Measurements from ENCODE around the gene MAPKBP1. TPM values are rescaled to one million over a fixed set of nuclear protein-coding genes. Genes with fewer than 3 reads are reported as not detected.

Gene MAPKBP1
- total and polyA plus RNA-seq, 2 of the 4 experiments (the other 2 are of a cell fraction) = 12.5 to 15.3 TPM

GRCh38 chr15:41844814-41845213 lies 70.5 kb downstream of the MAPKBP1 start:
- dilution Hi-C loops (cut with HindIII; ENCODE audit: low sequenced_read_pairs, unreplicated experiment) = no loop called here
- Histone ChIP-seq H3K36me3 (ENCODE audit: control insufficient read depth, insufficient read depth, low read length) (peaks cover 20% of the 10 kb centered on the region), H3K4me3 (ENCODE audit: insufficient read depth, low read depth, low read length) (no peak overlapping the region), H3K23ac (ENCODE audit: low read depth, low read length) (no peak overlapping the region), H3K79me1 (ENCODE audit: low read depth in 1 of 2, low read length in 2 of 2) (no peaks in the 10 kb centered on the region), H3K18ac (ENCODE audit: low read depth, low read length) (no peak overlapping the region), H3K9me1 (ENCODE audit: insufficient read depth, low read length) (no peaks in the 10 kb centered on the region), H2AK9ac (replicated peaks; ENCODE audit: low read depth, low read length, poor library complexity) (no peak overlapping the region), H2BK5ac (ENCODE audit: low read depth, low read length, poor library complexity, severe bottlenecking) (no peak overlapping the region), H2BK120ac (ENCODE audit: low read depth, low read length) (no peak overlapping the region), H3K4me1 (ENCODE audit: control insufficient read depth, insufficient read depth, low read length) (no peaks in the 10 kb centered on the region; the same call in 1 of the 2 replicates), H3K56ac (ENCODE audit: extremely low read depth, insufficient read depth, low read length) (no peak overlapping the region), H4K91ac (ENCODE audit: insufficient read depth, low read depth, low read length) (no peak overlapping the region), H3K4ac (ENCODE audit: low read depth, low read length) (no peak overlapping the region), H2BK20ac (ENCODE audit: low read depth, low read length) (no peak overlapping the region), H2BK15ac (ENCODE audit: low read depth, low read length) (no peak overlapping the region), H3K14ac (replicated peaks; ENCODE audit: low read depth, low read length) (no peak overlapping the region), H2AFZ (replicated peaks; ENCODE audit: low read length, poor library complexity) (no peak overlapping the region), H4K5ac (ENCODE audit: low read depth, low read length) (no peak overlapping the region), H4K20me1 (ENCODE audit: insufficient read depth, low read length) (no peaks in the 10 kb centered on the region), H3K9me3 (ENCODE audit: control insufficient read depth, insufficient read depth, low read length) (no peaks in the 10 kb centered on the region), H3K9ac (ENCODE audit: low read depth, low read length) (no peak overlapping the region), H3K27me3 (ENCODE audit: control insufficient read depth, insufficient read depth, low read length) (no peaks in the 10 kb centered on the region), H2AK5ac (ENCODE audit: low read depth, low read length) (no peak overlapping the region), H3K27ac (ENCODE audit: insufficient read depth, low read length) (no peak overlapping the region), H3K4me2 (ENCODE audit: low read depth, low read length) (no peak overlapping the region), H4K8ac (ENCODE audit: low read depth in 2 of 2, low read length in 2 of 2) (no peak overlapping the region)
- in situ Hi-C loops (cut with MboI; ENCODE audit: low sequenced_read_pairs) = no loop called here
- no TSS peak for BruUV-seq (replicated peaks)
- intact Hi-C loops (cut with micrococcal nuclease) = no loop called here
- CTCF ChIA-PET = no interaction called here
- DNase-seq (no peak), ATAC-seq (ENCODE audit: low read depth) (no peak)
- POLR2A ChIA-PET (ENCODE audit: unreplicated experiment) = no interaction called here
- no peak for TF ChIP-seq SMC3 (IDR thresholded peaks at IDR 0.05; ENCODE audit: low read depth, low read length)
- TF ChIP-seq ELK1 (IDR thresholded peaks at IDR 0.05; ENCODE audit: borderline replicate concordance, low read depth, low read length) = no peak
- TF ChIP-seq RCOR1 (IDR thresholded peaks at IDR 0.05; ENCODE audit: insufficient replicate concordance, low read length) = no peak
- WGBS, 2 experiments (ENCODE audit: extremely low coverage in 2 of 2, insufficient read length in 1 of 2) = 75% methylated on average over 4 of the region's 12 CpGs; no CpG with 5 or more reads in 1 of the 2 experiments
